HG02798 (cell line): Measurements from ENCODE around the gene SYTL2.
"Not testable (repeated sequence)": the region's sequence is repeated elsewhere in the genome, so short reads cannot be mapped to it uniquely, and the experiment has no call there.

Experiments used
- ATAC-seq: cut with Tn5 transposase; IDR thresholded peaks from one replicate; pipeline ENCODE4 v1.9.1; 2021; ENCODE audit warnings: mild to moderate bottlenecking; ENCODE audit not compliant: unreplicated experiment, poor library complexity

Gene SYTL2, protein sequence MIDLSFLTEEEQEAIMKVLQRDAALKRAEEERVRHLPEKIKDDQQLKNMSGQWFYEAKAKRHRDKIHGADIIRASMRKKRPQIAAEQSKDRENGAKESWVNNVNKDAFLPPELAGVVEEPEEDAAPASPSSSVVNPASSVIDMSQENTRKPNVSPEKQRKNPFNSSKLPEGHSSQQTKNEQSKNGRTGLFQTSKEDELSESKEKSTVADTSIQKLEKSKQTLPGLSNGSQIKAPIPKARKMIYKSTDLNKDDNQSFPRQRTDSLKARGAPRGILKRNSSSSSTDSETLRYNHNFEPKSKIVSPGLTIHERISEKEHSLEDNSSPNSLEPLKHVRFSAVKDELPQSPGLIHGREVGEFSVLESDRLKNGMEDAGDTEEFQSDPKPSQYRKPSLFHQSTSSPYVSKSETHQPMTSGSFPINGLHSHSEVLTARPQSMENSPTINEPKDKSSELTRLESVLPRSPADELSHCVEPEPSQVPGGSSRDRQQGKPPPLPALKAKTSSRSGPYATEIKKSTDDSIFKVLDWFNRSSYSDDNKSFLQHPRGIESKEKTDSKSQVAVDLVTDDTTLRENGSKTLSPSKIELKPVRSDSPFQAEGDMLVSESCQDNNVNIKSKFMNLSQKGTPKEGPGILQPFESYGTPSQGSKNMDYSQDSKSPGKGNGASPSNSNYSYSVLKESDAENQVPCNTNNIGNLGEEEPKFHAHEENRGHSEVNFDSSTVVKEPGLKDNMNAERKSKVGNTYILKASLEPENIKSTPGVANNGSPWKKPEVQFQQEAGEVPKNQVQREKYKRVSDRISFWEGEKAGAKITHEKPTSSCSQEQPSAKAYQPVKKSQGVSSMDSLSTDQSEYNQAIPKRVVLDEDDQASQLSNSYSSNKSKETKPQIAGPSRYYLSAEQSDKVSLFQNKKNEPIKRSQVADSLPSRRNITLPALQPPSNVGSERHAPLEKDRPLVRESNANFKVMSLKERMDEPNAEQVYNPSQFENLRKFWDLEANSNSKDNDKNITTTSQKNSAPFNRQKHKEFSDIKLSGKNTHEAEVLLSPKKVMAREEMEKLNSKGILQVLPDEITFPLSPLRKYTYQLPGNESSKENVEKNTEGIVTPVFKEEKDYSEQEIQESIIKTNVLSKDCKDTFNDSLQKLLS (N-terminal part only)

DNA sequence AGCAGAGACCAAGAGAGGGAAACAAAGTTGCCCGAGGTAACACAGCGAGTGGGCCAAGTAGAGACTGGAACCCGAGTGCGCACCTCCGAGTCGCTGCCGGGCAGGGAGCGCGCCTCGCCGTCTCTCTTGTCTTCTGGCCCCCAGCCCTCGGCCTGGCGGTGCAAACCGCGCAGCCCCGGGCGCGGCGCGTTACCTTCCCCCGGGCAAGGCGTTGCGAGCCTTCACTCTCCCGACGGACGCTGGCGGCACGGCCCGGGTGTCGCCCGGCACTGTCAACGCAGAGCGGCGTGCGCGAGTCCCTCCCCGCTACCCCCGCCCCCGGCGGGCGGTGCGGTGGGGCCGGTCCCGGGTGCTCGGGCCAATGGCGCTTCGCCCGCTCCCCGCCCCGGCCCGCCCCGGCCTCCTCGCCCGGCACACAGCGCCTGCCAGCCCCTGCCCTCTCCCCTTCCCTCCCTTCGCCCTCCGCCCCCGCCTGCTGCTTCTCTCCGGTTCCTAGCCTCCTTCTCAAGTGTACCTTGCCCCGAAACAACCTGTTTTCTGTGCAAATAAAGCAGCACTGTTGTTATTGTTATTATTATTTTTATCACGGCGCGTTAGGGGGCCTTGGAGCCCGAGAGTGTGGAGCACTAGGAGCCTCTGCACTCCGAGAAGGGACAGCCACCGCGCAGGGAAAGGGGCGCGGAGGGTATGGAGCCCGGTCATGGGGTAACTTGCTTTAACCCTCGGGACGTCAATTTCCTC is at the start of gene SYTL2:
Gene SYTL2, minus strand, starts transcription at position 271 of the 741 bp plus-strand sequence. CDS start 53,416 bp downstream, outside the sequence.
- ATAC-seq = peak; percentile 93

- ATAC-seq = not testable (repeated sequence)
These were observed 48.6 kb upstream of the SYTL2 start for GRCh38 chr11:85859541-85859940.

DNA sequence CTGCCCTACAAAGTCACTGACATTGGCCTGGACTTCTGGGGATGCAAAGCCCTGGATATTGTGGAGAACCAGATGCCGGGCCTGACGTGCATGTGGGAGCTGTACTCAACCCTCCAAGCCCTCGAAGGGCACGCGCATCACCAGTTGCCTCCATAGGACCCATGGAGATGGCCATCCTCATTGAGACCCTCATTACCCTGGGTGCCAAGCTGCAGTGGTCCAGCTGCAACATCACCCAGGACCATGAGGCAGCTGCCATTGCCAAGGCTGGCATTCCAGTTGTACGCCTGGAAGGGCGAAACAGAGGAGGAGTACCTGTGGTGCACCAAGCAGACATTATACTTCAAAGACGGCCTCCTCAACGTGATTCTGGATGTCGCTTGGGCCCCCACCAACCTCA is 46.2 kb upstream of the SYTL2 start:
- ATAC-seq = no peak

DNA sequence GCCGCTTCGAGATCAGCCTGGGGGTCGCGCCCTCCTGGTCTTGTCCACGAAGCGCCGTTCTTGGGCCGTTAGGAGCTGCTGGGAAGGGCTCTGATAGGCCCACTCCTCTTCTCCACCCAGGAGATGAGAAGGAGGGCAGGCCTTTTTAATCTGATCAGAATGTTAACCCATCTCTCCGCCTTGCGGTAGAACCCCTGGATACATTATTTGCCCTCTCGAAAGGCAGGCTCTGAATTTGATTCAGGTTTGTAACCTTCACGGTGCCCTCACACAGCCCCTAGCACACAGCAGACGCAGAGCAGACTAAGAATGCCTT is 44.4 kb upstream of the SYTL2 start, which contains the start of gene CCDC83:
Gene CCDC83, plus strand, starts transcription at position 43 of the 316 bp plus-strand sequence. CDS start 9,741 bp downstream, outside the sequence.
- ATAC-seq = no peak

DNA sequence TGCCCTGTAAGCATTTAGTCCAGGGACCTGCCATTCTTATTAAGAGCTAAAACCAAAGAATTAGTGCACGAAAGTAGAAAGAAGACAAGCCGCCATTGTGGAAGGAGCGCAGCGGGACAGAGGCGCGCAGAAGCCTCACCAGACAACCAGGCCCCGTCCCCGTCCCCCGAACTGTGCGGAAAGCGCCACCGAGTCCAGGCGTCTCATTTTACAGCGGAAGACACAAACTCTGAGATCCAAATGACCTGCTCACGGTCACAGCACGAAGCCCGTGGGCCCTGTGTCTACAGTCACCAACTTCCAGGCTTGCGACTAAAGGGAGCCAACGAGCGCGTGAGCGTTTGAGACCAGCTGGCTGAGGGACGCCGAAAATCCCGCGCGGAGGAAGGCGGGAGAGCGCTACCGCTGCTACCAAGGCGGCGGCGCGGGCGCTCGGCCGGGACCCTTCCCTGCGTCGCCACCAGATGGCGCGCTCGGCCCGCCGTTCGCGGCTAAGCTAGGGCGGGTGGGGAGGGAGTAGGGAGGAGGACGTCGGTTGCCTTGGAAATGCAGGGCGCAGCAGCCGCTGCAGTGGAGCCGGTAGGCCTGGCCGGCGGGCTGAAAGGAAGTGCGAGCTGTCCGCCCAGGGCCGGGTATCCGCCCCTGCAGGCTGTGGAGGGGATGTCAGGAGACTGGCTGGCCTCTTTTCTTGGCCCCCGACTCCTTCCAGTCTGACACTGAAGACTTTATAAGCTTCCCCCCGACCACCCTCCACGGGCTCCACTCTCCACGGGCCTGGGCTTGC is 43.8 kb upstream of the SYTL2 start:
- ATAC-seq = peak; percentile 99

DNA sequence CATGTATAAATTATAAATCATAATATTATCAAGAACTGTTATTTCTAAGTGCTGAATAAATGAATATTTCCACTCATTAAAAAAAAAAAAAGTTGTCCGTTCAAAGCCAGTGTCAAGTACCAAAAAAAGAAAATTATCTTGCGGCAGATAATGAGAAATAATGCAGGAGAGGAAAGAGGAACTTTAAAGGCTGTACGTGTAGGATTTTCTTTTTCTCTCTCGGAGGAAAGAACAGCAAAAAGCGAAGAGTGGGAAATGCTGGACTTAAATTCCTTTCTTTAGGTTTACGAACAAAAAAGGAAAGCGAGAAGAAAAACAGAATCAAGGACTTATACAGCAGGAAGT is 43.2 kb upstream of the SYTL2 start:
- ATAC-seq = no peak

GRCh38 chr11:85853541-85853940 is 42.6 kb upstream of the SYTL2 start:
- not testable (repeated sequence) for ATAC-seq

- not testable (repeated sequence) for ATAC-seq
These were observed 41.8 kb upstream of the SYTL2 start for GRCh38 chr11:85852754-85853153.

DNA sequence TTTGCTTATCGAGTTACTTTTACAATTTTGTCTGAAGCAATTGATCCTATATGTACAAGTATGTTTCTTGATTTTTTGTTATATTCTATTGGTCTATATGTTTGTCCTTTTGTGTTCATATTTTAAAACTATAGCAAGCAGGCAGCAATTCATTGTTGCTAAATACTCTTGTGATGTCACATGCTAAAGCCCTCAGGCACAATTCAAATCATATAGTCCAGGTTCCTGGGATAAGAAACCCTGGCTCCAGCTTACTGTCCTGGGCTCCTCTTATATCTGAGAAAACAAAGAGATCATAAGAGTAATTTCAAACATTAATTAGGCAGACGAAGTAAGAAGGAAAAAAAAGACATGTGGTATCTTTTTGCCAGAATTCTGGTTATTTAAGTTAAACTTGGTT is 37.6 kb upstream of the SYTL2 start:
- no peak for ATAC-seq

GRCh38 chr11:85848006-85848405 is 37.1 kb upstream of the SYTL2 start:
- no peak for ATAC-seq

DNA sequence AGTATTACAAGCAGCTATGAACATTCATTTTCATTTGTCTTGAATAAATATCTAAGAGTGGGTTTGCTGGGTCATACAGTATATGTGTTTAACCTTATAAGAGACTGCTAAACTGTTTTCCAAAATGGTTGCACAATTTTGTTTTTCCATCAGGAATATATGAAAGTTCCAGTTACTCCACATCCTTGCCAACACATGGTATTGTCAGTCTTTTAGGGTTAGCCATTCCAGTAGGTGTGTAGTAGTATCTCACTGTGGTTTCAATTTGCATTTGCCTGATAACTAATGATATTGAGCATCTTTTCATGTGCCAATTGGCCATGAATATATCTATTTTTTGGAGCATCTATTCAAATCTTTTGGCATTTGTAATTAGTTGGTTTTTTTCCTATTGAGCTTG is 36.5 kb upstream of the SYTL2 start:
- ATAC-seq = no peak

DNA sequence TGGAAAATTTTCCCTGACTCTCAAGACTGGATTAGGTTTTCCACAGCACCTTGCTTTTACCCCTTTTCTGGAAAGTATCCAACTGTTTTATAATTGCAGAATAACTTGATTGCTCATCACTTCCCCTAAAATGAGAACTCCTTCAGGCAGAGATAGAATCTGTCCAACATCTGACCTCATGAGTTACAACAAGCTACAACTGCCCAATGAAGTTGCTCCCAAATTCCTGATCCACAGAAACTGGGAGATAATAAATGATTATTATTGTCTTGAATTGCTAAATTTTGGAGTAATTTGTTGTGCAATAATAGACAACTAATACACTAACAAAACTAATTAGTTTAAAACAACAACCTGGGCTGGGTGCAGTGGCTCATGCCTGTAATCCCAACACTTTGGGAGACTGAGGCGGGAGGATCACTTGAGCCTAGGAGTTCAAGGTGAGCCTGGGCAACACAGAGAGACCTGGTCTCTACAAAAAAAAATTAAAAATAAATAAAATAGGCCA is 34.2 kb upstream of the SYTL2 start:
- no peak for ATAC-seq

- peak; percentile 53 for ATAC-seq
These were observed 33.6 kb upstream of the SYTL2 start for GRCh38 chr11:85844439-85845123.

GRCh38 chr11:85843929-85844328 is 33.0 kb upstream of the SYTL2 start:
- peak; percentile 9 for ATAC-seq

DNA sequence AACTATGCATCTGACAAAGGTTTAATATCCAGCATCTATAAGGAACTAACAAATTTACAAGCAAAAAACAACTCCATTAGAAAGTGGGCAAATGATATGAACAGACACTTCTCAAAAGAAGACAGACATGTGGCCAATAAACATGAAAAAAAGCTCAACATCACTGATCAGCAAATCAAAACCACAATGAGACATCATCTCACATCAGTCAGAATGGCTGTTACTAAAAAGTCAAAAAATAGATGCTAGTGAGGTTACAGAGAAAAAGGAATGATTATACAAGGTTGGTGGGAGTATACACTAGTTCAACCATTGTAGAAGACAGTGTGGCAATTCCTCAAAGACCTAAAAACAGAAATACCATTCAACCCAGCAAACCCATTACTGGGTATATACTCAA is 30.0 kb upstream of the SYTL2 start:
- ATAC-seq = not testable (repeated sequence)

DNA sequence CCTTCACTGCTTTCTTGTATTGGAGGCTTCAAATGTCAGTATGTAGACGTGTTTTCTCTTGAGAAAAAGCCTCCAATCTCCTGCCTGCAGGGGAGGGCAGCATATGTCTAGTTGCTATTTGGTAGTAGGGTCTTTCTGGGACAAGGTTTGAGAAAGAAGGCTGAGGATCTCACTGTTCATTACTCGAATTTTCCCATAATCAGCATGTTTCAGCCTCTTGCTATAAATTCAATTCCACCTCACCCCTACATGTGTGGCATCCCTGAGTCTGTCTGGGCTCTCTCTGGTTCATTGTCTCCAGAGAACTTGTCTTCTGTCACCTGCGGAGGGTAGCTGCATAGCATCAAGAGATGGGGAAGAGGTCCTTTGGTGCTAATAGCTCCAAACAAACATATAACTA is 24.8 kb upstream of the SYTL2 start:
- ATAC-seq = no peak

- ATAC-seq = no peak
These were observed 24.3 kb upstream of the SYTL2 start for GRCh38 chr11:85835263-85835662.

GRCh38 chr11:85831050-85831449 is 20.1 kb upstream of the SYTL2 start:
- no peak for ATAC-seq

- ATAC-seq = no peak
These were observed 18.2 kb upstream of the SYTL2 start for GRCh38 chr11:85829172-85829571.
